C4-2B (cell line): ENCODE results near the gene MOCS1.

Experiments
- H3K27ac ChIP-seq: fragments of 450-650 bp; 2 replicates; pipeline ENCODE4 v1.5.1; 2017
- CTCF ChIP-seq: fragments of 450-650 bp; conservative IDR thresholded peaks from 2 replicates; pipeline ENCODE4 v1.5.1; 2017; ENCODE audit warnings: mild to moderate bottlenecking
- ZFX ChIP-seq: fragments of 450-650 bp; IDR thresholded peaks from 2 replicates; pipeline ENCODE4 v1.6.1; 2017

Gene MOCS1

GRCh38 chr6:39859025-39859424 lies 75.2 kb downstream of the MOCS1 start:
- H3K27ac ChIP-seq: no peak overlapping the region
- TF ChIP-seq CTCF (no peak), ZFX (no peak)

- TF ChIP-seq ZFX (no peak), CTCF (no peak)
- H3K27ac ChIP-seq: no peak overlapping the region
These were observed 78.8 kb downstream of the MOCS1 start for GRCh38 chr6:39855356-39855995.
